HuH-7.5 (cell line): ENCODE measurements around the gene COX6A1.
A peak's percentile ranks its signal among the peaks of the same experiment; 100 is the strongest.
"Not testable (repeated sequence)": the region's sequence is repeated elsewhere in the genome, so short reads cannot be mapped to it uniquely, and the experiment has no call there.

Experiments
- DNase-seq: peaks from one replicate; pipeline ENCODE4 v3.0.0; 2011; ENCODE audit warnings: low spot score

Gene COX6A1

DNA sequence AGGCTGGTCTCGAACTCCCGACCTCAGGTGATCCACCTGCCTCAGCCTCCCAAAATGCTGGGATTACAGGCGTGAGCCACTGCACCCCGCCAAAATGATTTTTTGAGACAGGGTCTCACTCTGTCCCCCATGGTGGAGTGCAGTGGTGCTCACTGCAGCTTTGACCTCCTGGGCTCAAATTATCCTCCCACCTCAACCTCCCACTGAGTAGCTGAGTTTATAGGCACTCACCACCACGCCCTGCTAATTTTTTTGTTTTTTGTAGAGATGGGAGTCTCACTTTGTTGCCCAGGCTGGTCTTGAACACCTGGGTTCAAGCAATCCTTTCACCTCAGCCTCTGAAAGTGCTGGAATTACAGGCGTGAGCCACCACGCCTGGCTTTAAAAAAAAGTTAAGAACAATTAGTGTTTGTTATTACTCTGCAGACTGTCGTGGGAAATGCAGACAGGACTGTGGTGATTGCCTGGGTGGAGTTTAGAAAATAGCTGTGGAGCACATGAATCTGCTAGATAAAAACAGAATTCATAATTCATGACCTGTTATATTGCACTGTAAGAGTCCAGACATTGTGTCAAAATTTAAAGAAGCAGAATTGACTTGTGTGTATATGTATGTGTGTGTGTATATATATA, 9.2 kb upstream of the COX6A1 start:
- no peak for DNase-seq

GRCh38 chr12:120429368-120429767, 8.5 kb upstream of the COX6A1 start:
- no peak for DNase-seq

GRCh38 chr12:120432772-120433525, 5.0 kb upstream of the COX6A1 start:
- no peak for DNase-seq

DNA sequence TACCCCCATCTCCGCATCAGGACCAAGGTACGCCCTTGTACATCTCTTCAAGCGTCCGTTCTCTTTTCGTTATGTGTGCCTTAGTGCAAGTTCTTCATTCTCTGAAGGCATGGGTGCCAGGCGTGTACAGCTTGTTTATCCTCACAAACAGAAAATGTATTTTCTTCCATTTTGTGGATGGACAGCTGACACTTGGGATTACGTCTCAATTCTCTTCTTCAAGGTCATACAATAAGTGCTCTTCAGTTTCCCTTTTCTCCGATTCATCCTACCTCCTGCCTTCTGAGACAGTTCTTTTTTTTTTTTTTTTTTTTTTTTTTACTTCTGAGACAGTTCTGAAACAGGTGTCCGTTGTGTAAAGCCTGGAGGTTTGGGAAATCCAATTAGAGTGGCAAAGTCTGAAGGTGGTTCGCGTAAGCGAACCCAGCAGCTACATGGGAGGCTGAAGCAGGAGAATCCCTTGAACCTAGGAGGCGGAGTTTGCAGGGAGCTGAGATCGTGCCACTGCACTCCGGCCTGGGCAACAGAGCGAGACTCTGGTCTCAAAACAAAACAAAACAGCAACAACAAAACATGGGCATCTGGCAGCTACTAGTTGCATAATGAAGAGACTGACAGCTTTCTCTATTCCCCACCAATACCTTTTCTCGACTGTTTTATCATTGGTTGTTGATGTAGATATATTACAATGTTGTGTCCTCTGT, 734 bp downstream of the COX6A1 start:
- DNase-seq = no peak

DNA sequence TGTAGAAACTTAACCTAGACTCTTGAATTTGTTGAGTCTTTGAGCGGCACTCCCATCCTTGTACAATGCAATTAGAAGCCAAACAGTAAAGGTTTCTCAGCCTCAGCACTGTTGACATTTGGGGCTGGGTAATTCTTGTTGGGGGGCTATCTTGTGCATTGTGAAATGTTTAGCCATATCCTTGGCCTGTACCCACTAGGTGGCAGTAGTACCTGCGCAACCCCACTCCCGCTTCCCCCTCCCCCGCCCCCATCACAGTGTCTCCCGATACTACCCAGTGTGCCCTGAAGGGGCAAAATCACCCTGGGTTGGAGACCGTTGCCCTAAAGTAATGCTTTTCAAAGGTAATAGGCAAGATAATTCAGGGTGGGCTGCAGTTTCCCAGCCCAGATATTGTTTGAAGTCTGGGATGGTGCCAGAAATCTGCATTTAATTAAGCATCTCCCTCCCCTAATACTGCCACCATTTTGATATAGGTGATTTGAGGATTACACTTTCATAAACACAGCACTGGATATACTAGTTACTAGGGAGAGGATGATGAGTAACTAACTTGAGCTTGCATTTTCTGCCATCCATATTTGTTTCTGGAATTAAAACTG, 1.8 kb downstream of the COX6A1 start:
- DNase-seq = peak; percentile 58

DNA sequence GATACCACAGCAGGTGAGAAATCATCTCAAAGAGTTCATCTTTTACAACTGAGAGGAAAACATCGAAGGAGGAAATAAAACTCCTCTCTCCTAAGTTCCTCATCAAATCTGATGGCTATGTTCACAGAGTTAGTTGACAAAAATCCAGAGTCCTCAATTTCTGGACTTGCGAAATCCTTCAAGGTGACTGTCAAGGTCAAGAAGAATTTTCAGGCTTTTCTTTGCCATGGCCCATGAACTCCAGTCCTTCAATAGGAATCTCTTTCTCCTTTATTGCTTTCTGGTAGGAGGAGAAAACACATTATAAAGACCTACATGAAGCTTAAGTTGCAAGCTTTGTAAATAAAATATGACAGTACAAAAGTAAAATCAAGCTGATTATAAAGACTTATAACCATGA, 6.8 kb downstream of the COX6A1 start:
- DNase-seq = no peak

GRCh38 chr12:120445911-120446843, 8.3 kb downstream of the COX6A1 start, which contains the start of the genes GATC and TRIAP1:
Gene GATC, plus strand, starts transcription at chr12:120446444. Its CDS starts 37 bp downstream, at chr12:120446481.
Gene TRIAP1, minus strand, starts transcription at chr12:120446384. Its CDS starts 12 bp downstream, at chr12:120446372.
- peak; percentile 34 for DNase-seq

DNA sequence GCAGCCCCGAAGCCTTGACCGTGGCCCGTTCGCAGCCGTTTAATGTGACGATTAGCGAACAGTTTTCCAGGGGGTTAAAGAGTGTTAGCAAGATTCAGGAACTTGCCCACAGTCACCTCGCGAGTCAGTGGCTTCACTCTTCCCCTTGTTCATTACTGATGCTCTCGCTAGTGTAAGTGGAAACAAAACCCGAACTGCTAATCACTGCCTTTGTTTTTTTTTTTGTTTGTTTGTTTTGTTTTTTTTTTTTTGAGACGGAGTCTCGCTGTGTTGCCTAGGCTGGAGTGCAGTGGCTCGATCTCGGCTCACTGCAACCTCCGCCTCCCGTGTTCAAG, 8.9 kb downstream of the COX6A1 start:
- not testable (repeated sequence) for DNase-seq

DNA sequence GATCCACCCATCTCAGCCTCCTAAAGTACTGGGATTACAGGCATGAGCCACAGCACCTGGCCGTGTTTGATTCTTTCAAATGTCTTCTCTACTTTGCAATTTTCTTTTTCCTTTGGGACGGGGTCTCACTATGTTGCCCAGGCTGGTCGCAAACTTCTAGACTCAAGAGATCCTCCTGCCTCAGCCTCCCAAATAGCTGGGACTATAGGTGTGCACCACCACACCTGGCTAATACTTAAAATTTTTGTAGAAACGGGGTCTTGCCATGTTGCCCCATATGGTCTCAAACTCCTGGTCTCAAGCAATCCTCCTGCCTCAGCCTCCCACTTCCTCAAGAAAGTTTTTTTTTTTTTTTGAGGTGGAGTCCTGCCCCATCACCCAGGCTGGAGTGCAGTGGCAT, 10.1 kb downstream of the COX6A1 start:
- no peak for DNase-seq

GRCh38 chr12:120452524-120452923, 14.6 kb downstream of the COX6A1 start:
- not testable (repeated sequence) for DNase-seq

DNA sequence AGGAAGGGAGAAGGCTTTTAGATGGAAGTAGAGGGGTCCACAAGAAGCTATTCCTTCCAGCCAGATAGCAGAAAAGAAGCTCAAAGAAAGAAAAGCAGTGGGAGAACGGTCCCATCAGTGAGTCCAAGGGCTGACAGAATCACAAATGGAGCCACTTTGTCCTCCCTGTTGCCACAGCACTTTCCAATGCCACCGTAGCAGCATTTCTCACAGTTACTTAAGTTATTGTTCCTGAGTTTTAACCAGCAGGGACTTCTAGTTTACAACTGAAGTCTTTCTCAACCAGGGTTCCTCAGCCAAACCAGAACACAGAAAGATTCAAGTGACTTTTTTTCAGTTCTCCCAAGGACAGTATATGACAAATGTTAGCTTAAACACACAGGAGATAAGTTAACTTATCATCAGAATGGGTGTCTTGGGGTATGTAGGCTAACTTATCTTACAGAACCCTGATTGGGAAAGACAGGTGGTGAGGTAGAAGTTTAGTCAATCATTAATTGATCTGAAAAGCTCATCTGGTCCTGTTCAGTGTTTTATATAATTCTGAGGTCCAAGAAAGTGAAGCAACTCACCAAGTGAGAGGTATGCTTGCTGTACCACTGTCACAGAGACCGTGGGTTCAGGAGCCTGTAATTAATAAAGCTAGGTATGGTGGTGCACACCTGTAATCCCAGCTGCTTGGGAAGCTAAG, 15.3 kb downstream of the COX6A1 start:
- DNase-seq = no peak

GRCh38 chr12:120453977-120454376, 16.1 kb downstream of the COX6A1 start:
- DNase-seq = peak; percentile 20

GRCh38 chr12:120455302-120455701, 17.4 kb downstream of the COX6A1 start:
- no peak for DNase-seq

GRCh38 chr12:120457133-120457532, 19.2 kb downstream of the COX6A1 start:
- DNase-seq = peak; percentile 22

DNA sequence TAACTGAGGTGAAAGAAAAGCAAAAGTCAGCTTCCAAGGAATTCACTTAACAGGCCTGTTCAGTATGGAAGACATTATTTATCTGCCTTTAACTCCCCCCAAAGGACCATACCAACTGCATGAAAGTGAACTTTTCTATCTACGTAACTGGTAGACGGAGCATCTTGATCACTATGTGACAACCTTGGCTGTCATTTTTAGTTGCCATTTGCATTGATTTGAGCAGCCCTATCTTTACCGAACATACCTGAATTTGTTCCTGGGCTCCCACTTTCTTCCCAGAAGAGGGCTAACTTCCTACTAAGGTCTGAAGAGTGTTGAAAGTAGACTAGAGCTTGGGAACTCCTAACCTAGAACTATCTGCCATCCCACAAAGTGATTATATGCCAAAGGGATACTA, 22.2 kb downstream of the COX6A1 start:
- DNase-seq = no peak

DNA sequence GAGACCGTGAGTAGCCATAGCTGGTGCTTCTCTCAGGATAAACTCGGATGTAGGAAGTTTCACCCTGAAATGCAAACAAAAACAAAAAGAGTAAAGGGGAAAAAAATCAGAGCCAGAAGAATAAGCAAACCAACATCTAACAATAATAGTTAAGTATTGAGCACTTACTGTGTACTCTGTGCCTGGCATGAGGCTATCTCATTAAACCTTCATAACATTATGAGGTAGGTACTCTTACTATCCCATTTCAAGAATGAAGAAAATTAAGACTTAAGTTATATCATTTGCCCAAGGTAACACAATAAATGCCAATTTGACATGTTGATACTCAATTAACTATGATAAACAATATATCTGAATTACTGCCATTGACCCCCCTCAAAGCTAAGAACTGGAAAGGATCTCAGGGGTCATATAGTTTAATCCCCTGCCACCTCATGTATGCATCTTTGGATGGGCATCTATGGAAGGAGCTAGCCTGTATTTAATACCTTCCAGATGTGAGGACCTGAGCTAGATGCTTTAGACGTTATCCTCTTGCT, 24.3 kb downstream of the COX6A1 start:
- no peak for DNase-seq

- DNase-seq = no peak
Measured at GRCh38 chr12:120463712-120464111, 25.8 kb downstream of the COX6A1 start.

- DNase-seq = no peak
Measured at GRCh38 chr12:120465756-120466155, 27.8 kb downstream of the COX6A1 start.

DNA sequence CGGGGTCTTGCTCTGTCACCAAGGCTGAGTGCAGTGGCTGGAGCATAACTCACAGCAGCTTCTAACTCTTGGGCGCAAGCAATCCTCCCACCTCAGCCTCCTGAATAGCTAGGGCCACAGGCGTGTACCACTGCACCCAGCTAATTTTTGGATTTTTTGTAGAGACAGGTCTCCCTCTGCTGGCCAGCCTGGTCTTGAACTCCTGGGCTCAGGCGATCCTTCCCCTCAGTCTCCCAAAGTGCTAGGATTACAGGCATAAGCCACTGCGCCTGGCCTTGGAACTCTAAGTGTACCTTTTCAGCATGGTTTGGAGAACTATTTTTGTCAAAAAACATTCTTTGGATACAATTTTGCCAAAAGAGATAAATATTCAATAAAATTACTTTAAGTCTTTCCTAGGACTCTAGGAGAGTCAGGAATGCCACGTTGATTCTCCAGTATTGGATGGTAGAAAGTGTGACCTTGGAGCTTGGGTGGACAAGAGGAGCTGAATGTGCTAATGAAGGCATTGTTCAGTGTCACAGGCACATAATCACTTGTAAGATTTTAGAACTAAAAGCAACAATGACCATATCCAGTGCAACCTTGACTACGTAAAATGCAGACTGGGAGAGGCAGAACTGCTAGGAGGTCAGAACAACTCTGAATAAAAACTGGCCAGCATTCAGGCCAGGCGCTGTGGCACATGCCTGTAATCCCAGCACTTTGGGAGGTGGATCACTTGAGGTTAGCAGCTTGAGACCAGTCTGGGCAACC, 28.8 kb downstream of the COX6A1 start:
- no peak for DNase-seq

DNA sequence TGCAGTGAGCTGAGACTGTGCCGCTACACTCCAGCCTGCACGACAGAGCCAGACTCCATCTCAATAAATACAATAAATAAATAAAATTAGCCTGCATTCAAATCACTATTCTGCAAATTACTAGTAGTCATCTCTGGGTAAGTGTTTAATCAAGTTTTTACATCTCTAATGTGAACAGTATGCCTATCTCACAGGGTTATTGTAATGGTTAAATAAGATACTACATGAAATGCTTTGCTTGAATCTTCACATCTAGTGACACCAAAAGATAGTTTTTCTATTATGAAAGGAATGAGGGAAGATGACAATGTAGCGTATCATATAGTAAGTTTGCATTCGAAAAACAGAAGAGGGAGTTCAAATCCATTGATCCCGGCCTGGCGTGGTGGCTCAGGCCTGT, 29.5 kb downstream of the COX6A1 start:
- DNase-seq = no peak
